ENCODE results near the gene LAMC3. TPM values are rescaled to one million over a fixed set of nuclear protein-coding genes. Genes with fewer than 3 reads are reported as not detected.

The LAMC3 gene
- total RNA-seq, 1 donor from 2014 or later, result 0.20 TPM

DNA sequence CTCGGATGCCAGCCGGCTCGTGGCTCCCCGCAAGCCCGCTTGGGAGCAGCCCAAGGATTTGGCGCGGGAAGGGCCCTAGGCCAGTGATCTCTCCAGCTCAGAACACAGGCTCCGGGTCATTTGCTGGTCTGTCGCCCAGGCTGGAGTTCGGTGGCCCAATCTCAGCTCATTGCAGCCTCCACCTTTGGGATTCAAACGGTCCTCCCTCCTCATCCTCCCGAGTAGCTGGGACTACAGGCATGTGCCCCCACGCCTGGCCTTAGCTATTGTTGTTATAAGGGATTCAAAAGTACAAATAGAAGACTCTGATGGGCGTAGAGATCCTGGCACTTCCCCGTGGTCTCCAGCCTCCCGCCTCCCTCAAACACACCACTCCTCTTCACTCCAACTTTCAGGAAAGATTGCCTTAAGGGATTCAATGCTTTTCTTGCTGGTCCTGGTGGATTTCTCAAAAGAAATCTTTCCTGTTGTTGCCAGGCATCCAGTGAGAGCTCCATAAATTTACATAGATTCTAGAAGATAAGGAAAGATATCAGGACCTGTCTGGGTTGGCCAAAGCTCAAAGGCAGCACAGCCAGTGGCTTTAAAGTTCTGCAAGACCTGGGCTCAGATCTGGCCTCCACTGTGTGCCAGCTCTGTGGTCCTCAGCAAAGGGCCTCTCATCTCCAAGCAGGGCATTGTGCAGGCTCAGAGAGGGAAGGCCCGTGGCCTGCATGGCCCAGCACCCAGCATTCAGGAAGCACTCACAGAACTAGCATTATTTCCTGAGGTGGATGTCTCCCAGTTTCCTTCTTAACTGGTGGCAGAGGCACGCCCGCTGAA is 88.4 kb downstream of the LAMC3 start:
- Mint-ChIP-seq H3K27ac (ENCODE audit: unreplicated experiment) (no peak overlapping the region), H3K9me3 (ENCODE audit: unreplicated experiment) (no peaks in the 10 kb centered on the region), H3K27me3 (ENCODE audit: low read depth, unreplicated experiment) (peaks cover 30% of the 10 kb centered on the region), H3K4me3 (ENCODE audit: unreplicated experiment) (peak overlapping the region; percentile 77), H3K4me1 (ENCODE audit: low read depth, unreplicated experiment) (peaks cover 17% of the 10 kb centered on the region), H3K36me3 (ENCODE audit: low read depth, unreplicated experiment) (no peaks in the 10 kb centered on the region)
- H3K27me3 ChIP-seq (ENCODE audit: insufficient read depth, low read length), result peaks cover 23% of the 10 kb centered on the region
- no peaks in the 10 kb centered on the region for H3K79me2 ChIP-seq (ENCODE audit: insufficient read depth, low read length)
- no peaks in the 10 kb centered on the region for H4K20me1 ChIP-seq (ENCODE audit: insufficient read depth, low read length)
- H3K4me2 ChIP-seq (ENCODE audit: low read length), result peak overlapping the region; percentile 83
- H3K27ac ChIP-seq (ENCODE audit: low read depth, low read length), result no peak overlapping the region
- DNase-seq (ENCODE audit: low read depth) (no peak), FAIRE-seq (no peak)
- peaks cover 8% of the 10 kb centered on the region for H3K4me1 ChIP-seq (ENCODE audit: insufficient read depth, low read length)
- no peaks in the 10 kb centered on the region for H3K9me3 ChIP-seq (ENCODE audit: insufficient read depth, low read depth, low read length)
- no peak overlapping the region for H3K4me3 ChIP-seq (ENCODE audit: insufficient read depth, low read depth, low read length)
- H3K36me3 ChIP-seq (ENCODE audit: insufficient read depth, low read length), result no peaks in the 10 kb centered on the region
- TF ChIP-seq EZH2 (IDR thresholded peaks at IDR 0.05; ENCODE audit: insufficient read depth, low read length), result no peak
- TF ChIP-seq, protein P1, sequence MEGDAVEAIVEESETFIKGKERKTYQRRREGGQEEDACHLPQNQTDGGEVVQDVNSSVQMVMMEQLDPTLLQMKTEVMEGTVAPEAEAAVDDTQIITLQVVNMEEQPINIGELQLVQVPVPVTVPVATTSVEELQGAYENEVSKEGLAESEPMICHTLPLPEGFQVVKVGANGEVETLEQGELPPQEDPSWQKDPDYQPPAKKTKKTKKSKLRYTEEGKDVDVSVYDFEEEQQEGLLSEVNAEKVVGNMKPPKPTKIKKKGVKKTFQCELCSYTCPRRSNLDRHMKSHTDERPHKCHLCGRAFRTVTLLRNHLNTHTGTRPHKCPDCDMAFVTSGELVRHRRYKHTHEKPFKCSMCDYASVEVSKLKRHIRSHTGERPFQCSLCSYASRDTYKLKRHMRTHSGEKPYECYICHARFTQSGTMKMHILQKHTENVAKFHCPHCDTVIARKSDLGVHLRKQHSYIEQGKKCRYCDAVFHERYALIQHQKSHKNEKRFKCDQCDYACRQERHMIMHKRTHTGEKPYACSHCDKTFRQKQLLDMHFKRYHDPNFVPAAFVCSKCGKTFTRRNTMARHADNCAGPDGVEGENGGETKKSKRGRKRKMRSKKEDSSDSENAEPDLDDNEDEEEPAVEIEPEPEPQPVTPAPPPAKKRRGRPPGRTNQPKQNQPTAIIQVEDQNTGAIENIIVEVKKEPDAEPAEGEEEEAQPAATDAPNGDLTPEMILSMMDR (IDR thresholded peaks at IDR 0.05; ENCODE audit: insufficient read depth, low read depth, low read length), result no peak
- no peak overlapping the region for H2AFZ ChIP-seq (ENCODE audit: low read depth, low read length)
- H3K9ac ChIP-seq (ENCODE audit: low read length), result no peak overlapping the region

DNA sequence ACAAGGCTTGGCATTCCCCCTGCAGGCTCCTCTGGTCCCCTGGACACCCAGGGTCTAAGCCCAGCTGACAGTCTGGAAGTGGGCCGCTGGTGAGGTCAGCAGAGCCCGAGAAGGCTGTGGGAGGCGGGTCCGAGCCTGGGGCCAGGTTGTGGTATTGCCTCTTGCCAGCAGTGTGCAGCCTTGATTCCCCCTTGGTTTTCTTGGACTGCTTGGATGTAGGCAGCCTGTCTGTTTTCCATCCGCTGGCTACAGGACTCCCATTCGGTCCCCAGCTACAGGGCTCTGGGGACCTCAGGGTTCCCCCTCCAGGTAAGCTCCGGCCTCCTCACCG is 88.9 kb downstream of the LAMC3 start:
- Mint-ChIP-seq H3K9me3 (ENCODE audit: unreplicated experiment) (no peaks in the 10 kb centered on the region), H3K4me1 (ENCODE audit: low read depth, unreplicated experiment) (peaks cover 17% of the 10 kb centered on the region), H3K36me3 (ENCODE audit: low read depth, unreplicated experiment) (no peaks in the 10 kb centered on the region), H3K27ac (ENCODE audit: unreplicated experiment) (no peak overlapping the region), H3K27me3 (ENCODE audit: low read depth, unreplicated experiment) (peaks cover 30% of the 10 kb centered on the region), H3K4me3 (ENCODE audit: unreplicated experiment) (no peak overlapping the region)
- H4K20me1 ChIP-seq (ENCODE audit: insufficient read depth, low read length), result no peaks in the 10 kb centered on the region
- no peak overlapping the region for H3K4me2 ChIP-seq (ENCODE audit: low read length)
- H2AFZ ChIP-seq (ENCODE audit: low read depth, low read length), result no peak overlapping the region
- H3K27me3 ChIP-seq (ENCODE audit: insufficient read depth, low read length), result peaks cover 23% of the 10 kb centered on the region
- no peaks in the 10 kb centered on the region for H3K79me2 ChIP-seq (ENCODE audit: insufficient read depth, low read length)
- H3K9me3 ChIP-seq (ENCODE audit: insufficient read depth, low read depth, low read length), result no peaks in the 10 kb centered on the region
- no peak for FAIRE-seq
- H3K4me3 ChIP-seq (ENCODE audit: insufficient read depth, low read depth, low read length), result no peak overlapping the region
- H3K36me3 ChIP-seq (ENCODE audit: insufficient read depth, low read length), result no peaks in the 10 kb centered on the region
- TF ChIP-seq, protein P1 (IDR thresholded peaks at IDR 0.05; ENCODE audit: insufficient read depth, low read depth, low read length), result no peak
- TF ChIP-seq EZH2 (IDR thresholded peaks at IDR 0.05; ENCODE audit: insufficient read depth, low read length), result no peak
- no peak overlapping the region for H3K9ac ChIP-seq (ENCODE audit: low read length)
- no peak overlapping the region for H3K27ac ChIP-seq (ENCODE audit: low read depth, low read length)
- H3K4me1 ChIP-seq (ENCODE audit: insufficient read depth, low read length), result peaks cover 12% of the 10 kb centered on the region
- no peak for DNase-seq (ENCODE audit: low read depth)

Measured in astrocyte (in vitro differentiated cells and primary cell).